Neutrophil (primary cell): ENCODE measurements around the gene PROK2.

Experiments used
- H3K27ac ChIP-seq: fragments of 200-600 bp; sonication (generic); 2 replicates; pipeline ENCODE4 v1.5.1; 2016; ENCODE audit warnings: mild to moderate bottlenecking, moderate library complexity
- H3K27me3 ChIP-seq: fragments of 200-600 bp; sonication (generic); 2 replicates; pipeline ENCODE4 v1.6.0; 2016; ENCODE audit warnings: mild to moderate bottlenecking
- H3K36me3 ChIP-seq: fragments of 200-600 bp; sonication (generic); 2 replicates; pipeline ENCODE4 v1.5.1; 2017
- H3K4me1 ChIP-seq, 2 experiments: fragments of 200-600 bp in 1 of 2; sonication (generic) in 1 of 2; 1 replicate in 1 of 2; 2 replicates in 1 of 2; pipeline versions ENCODE4 v1.5.1 to v1.6.1; 2013 to 2016; ENCODE audit warnings: low read depth in 1 of 2, low read length in 1 of 2, mild to moderate bottlenecking in 1 of 2, moderate library complexity in 1 of 2; ENCODE audit not compliant: control insufficient read depth in 1 of 2, insufficient read depth in 1 of 2
- H3K4me3 ChIP-seq, 2 experiments: fragments of 200-600 bp in 1 of 2; sonication (generic) in 1 of 2; 1 replicate in 1 of 2; 2 replicates in 1 of 2; pipeline ENCODE4 v1.5.1; 2013 to 2016; ENCODE audit warnings: low read depth in 1 of 2, low read length in 1 of 2, mild to moderate bottlenecking in 1 of 2, moderate library complexity in 1 of 2
- H3K9me3 ChIP-seq: fragments of 200-600 bp; sonication (generic); 2 replicates; pipeline ENCODE4 v1.5.1; 2016
- TF ChIP-seq, protein P1 (sequence below): fragments of 200-600 bp; sonication (generic); IDR thresholded peaks from 2 replicates; pipeline ENCODE4 v1.5.1; 2016; ENCODE audit warnings: antibody characterized with exemption

The PROK2 gene

DNA sequence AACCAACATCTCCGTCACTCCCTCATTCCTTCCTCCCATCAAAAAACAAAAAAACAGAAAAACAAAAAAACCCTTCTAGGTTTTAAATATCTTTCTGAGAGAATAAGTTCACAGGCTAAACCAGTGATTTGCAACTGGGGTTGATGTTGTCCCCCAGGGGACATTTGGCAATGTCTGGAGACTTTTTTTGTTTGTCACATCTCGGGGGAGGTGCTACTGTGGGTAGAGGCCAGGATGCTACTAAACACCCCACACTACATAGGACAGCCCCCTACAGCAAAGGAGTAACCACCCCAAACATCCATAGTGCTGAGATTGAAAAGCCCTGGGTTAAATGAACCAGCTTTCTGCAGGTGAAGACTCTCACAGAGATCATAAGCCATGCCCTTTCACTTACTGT, 17.0 kb upstream of the PROK2 start:
- H3K27ac ChIP-seq = peak overlapping the region; percentile 8
- TF ChIP-seq, protein P1, sequence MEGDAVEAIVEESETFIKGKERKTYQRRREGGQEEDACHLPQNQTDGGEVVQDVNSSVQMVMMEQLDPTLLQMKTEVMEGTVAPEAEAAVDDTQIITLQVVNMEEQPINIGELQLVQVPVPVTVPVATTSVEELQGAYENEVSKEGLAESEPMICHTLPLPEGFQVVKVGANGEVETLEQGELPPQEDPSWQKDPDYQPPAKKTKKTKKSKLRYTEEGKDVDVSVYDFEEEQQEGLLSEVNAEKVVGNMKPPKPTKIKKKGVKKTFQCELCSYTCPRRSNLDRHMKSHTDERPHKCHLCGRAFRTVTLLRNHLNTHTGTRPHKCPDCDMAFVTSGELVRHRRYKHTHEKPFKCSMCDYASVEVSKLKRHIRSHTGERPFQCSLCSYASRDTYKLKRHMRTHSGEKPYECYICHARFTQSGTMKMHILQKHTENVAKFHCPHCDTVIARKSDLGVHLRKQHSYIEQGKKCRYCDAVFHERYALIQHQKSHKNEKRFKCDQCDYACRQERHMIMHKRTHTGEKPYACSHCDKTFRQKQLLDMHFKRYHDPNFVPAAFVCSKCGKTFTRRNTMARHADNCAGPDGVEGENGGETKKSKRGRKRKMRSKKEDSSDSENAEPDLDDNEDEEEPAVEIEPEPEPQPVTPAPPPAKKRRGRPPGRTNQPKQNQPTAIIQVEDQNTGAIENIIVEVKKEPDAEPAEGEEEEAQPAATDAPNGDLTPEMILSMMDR = no peak
- H3K9me3 ChIP-seq = no peaks in the 10 kb centered on the region
- no peak overlapping the region for H3K4me3 ChIP-seq
- no peaks in the 10 kb centered on the region for H3K27me3 ChIP-seq
- no peaks in the 10 kb centered on the region for H3K36me3 ChIP-seq
- H3K4me1 ChIP-seq = peaks cover 54 to 56% of the 10 kb centered on the region in 2 experiments

DNA sequence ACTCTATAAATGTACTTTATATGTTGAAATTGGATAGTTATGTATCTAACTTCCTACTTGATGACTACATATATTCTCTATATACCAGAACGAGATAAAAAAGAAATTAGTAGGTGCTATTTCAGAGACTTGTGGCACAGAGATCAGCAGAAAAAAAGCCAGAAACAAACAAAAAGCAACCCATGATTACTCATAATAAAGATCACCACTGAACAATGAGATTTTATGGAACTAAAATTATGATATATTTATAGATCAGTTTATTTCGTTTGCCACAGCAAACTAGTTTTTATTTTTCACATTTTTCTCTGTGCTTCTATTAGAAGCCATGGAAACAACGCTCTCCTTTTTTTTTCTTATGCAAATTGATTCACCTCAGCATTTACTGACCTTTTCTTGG, 15.1 kb upstream of the PROK2 start:
- Histone ChIP-seq H3K36me3 (no peaks in the 10 kb centered on the region), H3K27me3 (no peaks in the 10 kb centered on the region), H3K4me1 (peaks cover 34 to 36% of the 10 kb centered on the region in 2 experiments), H3K9me3 (no peaks in the 10 kb centered on the region), H3K27ac (no peak overlapping the region), H3K4me3 (no peak overlapping the region)
- TF ChIP-seq, protein P1 = no peak

DNA sequence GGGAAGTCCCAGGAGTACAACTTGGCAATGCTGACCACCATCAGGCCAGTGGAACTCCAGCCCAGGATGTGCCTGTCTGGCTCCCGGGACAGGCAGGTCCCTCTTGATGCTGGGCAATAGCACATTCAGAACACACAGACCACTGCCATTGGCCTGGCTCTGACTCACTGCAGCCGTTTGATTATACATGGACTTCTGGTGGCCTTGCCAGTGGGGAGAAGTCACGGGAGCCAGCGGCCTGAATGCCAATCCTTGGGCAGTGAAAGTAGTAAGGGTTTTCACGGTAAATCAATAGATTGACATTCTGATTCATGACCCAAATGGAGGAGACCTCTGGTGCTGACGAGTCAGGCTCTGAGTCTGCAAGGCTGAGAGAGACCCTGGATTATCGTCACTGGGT, 12.5 kb upstream of the PROK2 start:
- H3K9me3 ChIP-seq = no peaks in the 10 kb centered on the region
- H3K27ac ChIP-seq = peak overlapping the region; percentile 18
- H3K27me3 ChIP-seq = no peaks in the 10 kb centered on the region
- no peak overlapping the region for H3K4me3 ChIP-seq
- TF ChIP-seq, protein P1 = no peak
- H3K4me1 ChIP-seq = peaks cover 14 to 19% of the 10 kb centered on the region in 2 experiments
- H3K36me3 ChIP-seq = no peaks in the 10 kb centered on the region

DNA sequence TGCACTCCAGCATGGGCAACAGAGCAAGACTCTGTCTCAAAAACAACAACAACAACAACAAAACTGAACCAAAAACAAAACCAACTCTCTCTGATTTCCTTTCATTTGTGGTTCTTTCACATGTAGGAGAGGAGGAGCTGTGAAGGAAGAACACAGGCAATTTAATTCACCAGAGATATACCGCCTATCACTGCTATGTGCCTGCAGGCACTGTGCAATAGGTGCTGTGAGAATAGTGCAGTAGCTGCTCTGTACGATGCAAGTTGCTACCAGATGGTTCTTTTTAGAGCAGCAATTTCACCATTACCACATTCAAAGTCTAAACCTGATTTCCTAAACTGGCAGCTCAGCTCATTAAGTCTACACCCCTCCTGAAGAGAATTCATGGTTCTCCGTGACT, 11.3 kb upstream of the PROK2 start:
- no peak overlapping the region for H3K4me3 ChIP-seq
- peaks cover 7 to 13% of the 10 kb centered on the region in 2 experiments for H3K4me1 ChIP-seq
- TF ChIP-seq, protein P1 = no peak
- H3K9me3 ChIP-seq = no peaks in the 10 kb centered on the region
- no peaks in the 10 kb centered on the region for H3K36me3 ChIP-seq
- H3K27ac ChIP-seq = no peak overlapping the region
- no peaks in the 10 kb centered on the region for H3K27me3 ChIP-seq

DNA sequence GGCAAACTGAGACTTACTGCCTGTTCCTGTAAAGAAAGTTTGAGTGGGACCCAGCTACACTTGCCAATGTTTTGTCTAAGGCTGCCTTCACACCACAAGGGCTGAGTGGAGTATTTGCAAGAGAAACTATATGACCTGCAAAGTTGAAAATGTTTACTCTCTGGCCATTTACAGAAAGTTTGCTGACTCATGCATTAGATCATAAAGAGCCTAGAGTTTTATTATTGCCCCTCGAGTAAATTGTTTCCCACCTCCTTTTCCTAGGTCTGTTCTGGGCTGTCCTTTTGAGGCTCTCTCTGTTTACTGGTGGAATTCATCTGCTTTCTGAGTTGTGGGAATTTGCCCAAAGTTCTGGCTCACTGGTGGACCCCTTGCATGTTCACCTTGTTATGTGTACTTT, 6.7 kb upstream of the PROK2 start:
- Histone ChIP-seq H3K4me1 (peaks cover 14 to 19% of the 10 kb centered on the region in 2 experiments), H3K27me3 (no peaks in the 10 kb centered on the region), H3K4me3 (no peak overlapping the region), H3K9me3 (no peaks in the 10 kb centered on the region), H3K27ac (no peak overlapping the region), H3K36me3 (no peaks in the 10 kb centered on the region)
- TF ChIP-seq, protein P1 = no peak

- H3K27ac ChIP-seq = no peak overlapping the region
- no peaks in the 10 kb centered on the region for H3K27me3 ChIP-seq
- H3K4me1 ChIP-seq = peaks cover 29 to 33% of the 10 kb centered on the region in 2 experiments
- no peak overlapping the region for H3K4me3 ChIP-seq
- TF ChIP-seq, protein P1 = no peak
- no peaks in the 10 kb centered on the region for H3K36me3 ChIP-seq
- no peaks in the 10 kb centered on the region for H3K9me3 ChIP-seq
These were observed 5.0 kb upstream of the PROK2 start for GRCh38 chr3:71789922-71790321.
